Muscle layer of colon (tissue), 2 donors: Measurements from ENCODE around the gene SSR2.

Experiments used
- H3K27ac ChIP-seq: one replicate; pipeline ENCODE4 v1.7.0; 2013; ENCODE audit warnings: low read depth, mild to moderate bottlenecking, low read length, moderate library complexity
- H3K27me3 ChIP-seq, 2 donors: one replicate each; pipeline ENCODE4 v1.7.0; 2013; ENCODE audit warnings: low read length in 2 of 2, mild to moderate bottlenecking in 2 of 2; ENCODE audit not compliant: insufficient read depth in 2 of 2, control insufficient read depth in 1 of 2
- H3K36me3 ChIP-seq: one replicate; pipeline ENCODE4 v1.7.0; 2013; ENCODE audit warnings: mild to moderate bottlenecking, low read length; ENCODE audit not compliant: insufficient read depth
- H3K4me1 ChIP-seq: one replicate; pipeline ENCODE4 v1.7.0; 2013; ENCODE audit warnings: mild to moderate bottlenecking, low read length; ENCODE audit not compliant: insufficient read depth
- H3K4me3 ChIP-seq, 2 donors: one replicate each; pipeline ENCODE4 v1.7.0; 2013; ENCODE audit warnings: low read length in 2 of 2, low read depth in 1 of 2, mild to moderate bottlenecking in 1 of 2, moderate library complexity in 1 of 2
- H3K9ac ChIP-seq: one replicate; pipeline ENCODE4 v1.7.0; 2013; ENCODE audit warnings: low read length
- H3K9me3 ChIP-seq: one replicate; pipeline ENCODE4 v1.7.0; 2013; ENCODE audit warnings: mild to moderate bottlenecking, low read length
- donor health status: abdominal sarcoma.
- donor health status: Adenocarcinoma of cecum.

Gene SSR2

GRCh38 chr1:156004843-156005584 lies 15.7 kb downstream of the SSR2 start:
- Histone ChIP-seq H3K9ac (no peak overlapping the region), H3K9me3 (no peaks in the 10 kb centered on the region), H3K4me3 (no peak overlapping the region), H3K4me1 (no peaks in the 10 kb centered on the region), H3K27ac (no peak overlapping the region), H3K36me3 (peaks cover 17% of the 10 kb centered on the region), H3K27me3 (no peaks in the 10 kb centered on the region)

- Histone ChIP-seq H3K4me1 (no peaks in the 10 kb centered on the region), H3K9ac (no peak overlapping the region), H3K27me3 (no peaks in the 10 kb centered on the region), H3K4me3 (no peak overlapping the region), H3K36me3 (peaks cover 7% of the 10 kb centered on the region), H3K9me3 (no peaks in the 10 kb centered on the region), H3K27ac (no peak overlapping the region)
These were observed 16.9 kb downstream of the SSR2 start for GRCh38 chr1:156003923-156004188.

- Histone ChIP-seq H3K4me3 (no peak overlapping the region), H3K9ac (no peak overlapping the region), H3K36me3 (no peaks in the 10 kb centered on the region), H3K27ac (no peak overlapping the region), H3K4me1 (no peaks in the 10 kb centered on the region), H3K9me3 (no peaks in the 10 kb centered on the region), H3K27me3 (no peaks in the 10 kb centered on the region)
These were observed 18.4 kb downstream of the SSR2 start for GRCh38 chr1:156002188-156002911.

DNA sequence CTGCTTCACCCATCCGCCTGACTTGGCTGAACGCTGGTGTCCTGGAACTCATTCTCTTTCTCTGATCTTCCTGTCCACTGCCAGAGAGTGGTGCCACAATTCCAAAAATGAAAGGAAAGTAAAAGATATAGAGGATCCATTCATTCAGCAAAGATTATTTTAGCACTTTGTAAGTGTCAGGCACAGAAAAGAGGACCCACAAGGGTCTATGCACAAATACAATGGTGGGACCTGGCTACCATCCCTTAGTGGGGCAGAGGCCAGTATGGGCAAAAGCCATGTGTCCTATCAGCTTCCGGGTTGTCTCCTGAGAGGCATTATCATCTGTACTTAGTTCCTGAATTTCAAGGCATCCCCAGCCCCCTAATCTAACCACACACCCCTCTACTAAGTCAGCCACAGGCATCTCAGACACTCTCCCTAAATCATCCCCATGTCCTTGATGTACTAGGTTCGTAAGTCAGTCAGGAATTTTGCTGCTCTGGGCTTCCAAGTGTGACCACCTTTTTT lies 19.0 kb downstream of the SSR2 start:
- Histone ChIP-seq H3K4me1 (no peaks in the 10 kb centered on the region), H3K9ac (no peak overlapping the region), H3K36me3 (no peaks in the 10 kb centered on the region), H3K9me3 (no peaks in the 10 kb centered on the region), H3K4me3 (no peak overlapping the region), H3K27ac (no peak overlapping the region), H3K27me3 (no peaks in the 10 kb centered on the region)

GRCh38 chr1:156001021-156001661 lies 19.6 kb downstream of the SSR2 start:
- H3K27me3 ChIP-seq: no peaks in the 10 kb centered on the region
- no peak overlapping the region for H3K4me3 ChIP-seq
- H3K4me1 ChIP-seq: no peaks in the 10 kb centered on the region
- H3K9me3 ChIP-seq: no peaks in the 10 kb centered on the region
- no peaks in the 10 kb centered on the region for H3K36me3 ChIP-seq
- H3K27ac ChIP-seq: no peak overlapping the region
- H3K9ac ChIP-seq: no peak overlapping the region

DNA sequence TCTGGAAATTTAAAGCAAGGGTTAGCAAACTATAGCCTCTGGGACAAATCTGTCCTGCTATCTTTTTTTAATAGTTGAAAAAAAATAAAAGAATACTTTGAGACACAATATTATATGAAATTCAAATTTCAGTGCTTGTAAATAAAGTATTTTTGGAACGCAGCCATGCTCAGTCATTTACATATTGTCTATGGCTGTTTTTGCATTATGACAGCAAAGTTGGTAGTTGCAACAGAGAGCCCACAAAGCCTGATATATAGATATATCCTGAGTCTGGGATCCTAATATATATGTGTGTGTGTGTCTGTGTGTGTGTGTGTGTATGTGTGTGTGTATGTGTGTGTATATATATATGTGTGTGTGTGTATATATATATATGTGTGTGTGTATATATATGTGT lies 20.8 kb downstream of the SSR2 start:
- Histone ChIP-seq H3K4me3 (no peak overlapping the region), H3K36me3 (no peaks in the 10 kb centered on the region), H3K9me3 (no peaks in the 10 kb centered on the region), H3K9ac (no peak overlapping the region), H3K27me3 (no peaks in the 10 kb centered on the region), H3K4me1 (no peaks in the 10 kb centered on the region), H3K27ac (no peak overlapping the region)

DNA sequence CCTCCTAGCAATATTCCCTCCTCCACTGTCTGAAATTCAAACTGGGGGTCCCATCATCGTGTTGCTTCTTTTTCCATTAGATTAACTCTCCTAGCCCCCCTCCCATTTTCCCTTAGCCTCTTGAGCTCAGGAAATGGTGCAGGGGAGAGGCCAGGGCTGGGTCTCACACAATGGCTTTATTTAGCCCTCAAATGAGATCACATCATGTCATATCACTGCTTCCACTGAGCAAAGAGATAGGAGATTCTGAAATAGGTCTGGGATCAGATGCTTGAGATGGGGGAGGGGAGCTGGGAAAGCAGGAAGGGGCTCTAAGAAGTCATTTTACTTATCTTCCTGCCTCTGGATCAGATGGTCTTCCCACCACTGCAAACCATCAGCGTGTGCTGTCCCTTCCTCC lies 24.6 kb downstream of the SSR2 start:
- Histone ChIP-seq H3K36me3 (no peaks in the 10 kb centered on the region), H3K9me3 (no peaks in the 10 kb centered on the region), H3K4me1 (no peaks in the 10 kb centered on the region), H3K27ac (no peak overlapping the region), H3K27me3 (no peaks in the 10 kb centered on the region), H3K4me3 (no peak overlapping the region), H3K9ac (no peak overlapping the region)

DNA sequence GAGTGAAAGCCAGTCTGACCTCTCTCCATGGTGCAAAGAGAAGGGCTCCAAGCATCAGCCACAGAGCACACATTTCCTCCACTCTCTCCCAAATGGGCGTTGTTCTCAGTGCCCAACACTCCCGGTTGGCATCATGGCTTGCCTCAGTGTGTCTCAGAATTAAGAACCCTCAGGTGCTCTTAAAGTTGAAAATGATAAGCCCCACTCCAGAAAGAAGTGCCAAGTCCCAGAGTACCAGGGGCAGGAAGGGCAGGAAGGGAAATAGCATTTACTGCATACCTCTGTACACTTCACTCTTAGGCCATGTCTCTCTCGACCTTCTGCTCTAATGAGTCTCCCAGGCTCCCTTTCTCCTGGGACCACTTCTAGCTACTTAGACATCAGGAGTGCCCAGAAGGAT lies 27.2 kb downstream of the SSR2 start:
- no peak overlapping the region for H3K27ac ChIP-seq

DNA sequence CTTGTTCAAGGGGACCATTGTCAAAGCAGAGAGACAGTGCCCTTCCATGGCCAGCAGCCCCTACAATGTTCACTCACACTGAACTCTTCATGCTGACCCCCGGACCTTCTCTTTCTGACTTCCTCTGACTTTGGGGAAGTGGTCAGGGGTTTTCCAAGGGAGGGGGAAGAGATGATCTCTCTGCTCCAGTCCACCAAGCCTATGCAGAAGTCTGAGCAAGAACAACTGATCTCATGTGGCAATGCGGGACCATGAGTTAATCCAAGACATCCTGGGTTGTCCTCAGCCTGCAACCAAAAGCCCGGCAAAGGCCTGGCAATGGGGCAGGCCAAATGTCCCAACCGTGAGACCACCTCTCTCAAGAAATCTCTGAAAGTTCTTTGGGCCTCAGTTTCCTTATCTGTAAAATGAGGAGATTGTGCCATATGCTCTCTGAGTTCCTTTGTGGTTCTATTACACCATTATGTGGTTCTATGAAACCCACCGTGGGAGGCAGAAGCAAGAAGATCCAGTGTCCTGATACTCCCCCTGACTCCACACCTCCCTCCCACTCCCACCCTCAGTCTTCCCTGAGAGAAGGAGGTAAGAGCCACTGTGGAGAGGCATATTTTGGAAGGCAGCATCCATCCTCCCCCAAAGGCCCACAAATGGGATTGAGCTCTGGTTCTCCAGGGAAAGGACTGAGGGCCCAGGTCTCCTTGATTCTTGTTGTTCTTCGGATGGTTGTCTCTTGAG lies 30.6 kb downstream of the SSR2 start:
- Histone ChIP-seq H3K27me3 (no peaks in the 10 kb centered on the region), H3K27ac (no peak overlapping the region), H3K9ac (no peak overlapping the region), H3K4me1 (peaks cover 10% of the 10 kb centered on the region), H3K36me3 (no peaks in the 10 kb centered on the region), H3K9me3 (no peaks in the 10 kb centered on the region), H3K4me3 (no peak overlapping the region)

More for the DNA sequence above, 27.2 kb downstream of the SSR2 start:
- Histone ChIP-seq H3K9me3 (no peaks in the 10 kb centered on the region), H3K27me3 (no peaks in the 10 kb centered on the region), H3K36me3 (no peaks in the 10 kb centered on the region), H3K4me1 (peaks cover 10% of the 10 kb centered on the region), H3K4me3 (no peak overlapping the region), H3K9ac (no peak overlapping the region)

DNA sequence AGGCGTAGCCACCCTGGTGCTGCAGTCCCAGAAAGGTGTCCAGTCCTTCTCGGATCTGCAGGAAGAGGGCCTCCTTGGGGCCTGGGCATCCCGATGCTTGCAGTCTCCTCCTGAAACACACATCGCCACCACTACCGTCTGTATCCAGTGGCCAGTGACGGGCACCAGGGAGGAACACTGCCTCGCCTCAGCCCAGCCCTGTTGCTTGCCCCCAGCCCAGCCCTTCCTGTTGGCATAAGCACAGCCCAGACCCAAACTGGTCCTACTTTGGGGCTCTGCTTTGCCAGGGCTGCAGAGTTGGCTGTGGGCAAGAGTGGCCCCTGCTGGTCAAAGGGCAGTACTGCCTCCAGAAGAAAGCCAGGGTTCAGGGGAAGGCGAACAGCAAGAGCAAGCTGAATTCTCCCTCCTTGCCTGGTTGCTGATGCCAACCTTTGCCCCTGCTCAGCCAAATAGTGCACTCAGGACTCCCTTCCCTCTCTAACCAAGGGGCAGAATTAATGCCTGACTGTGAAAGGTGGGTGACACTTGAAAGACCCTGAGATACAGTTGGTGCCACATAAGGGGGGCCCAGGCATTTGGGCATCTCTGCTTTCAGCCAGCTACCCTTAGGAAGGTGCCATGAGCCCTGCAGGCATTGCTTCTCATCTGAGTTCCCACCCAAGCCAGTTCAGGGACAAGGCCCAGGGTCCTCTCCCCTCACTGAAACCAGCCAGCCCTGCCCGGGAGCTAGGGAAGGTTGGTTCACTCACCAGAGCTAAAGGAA lies 31.3 kb downstream of the SSR2 start:
- H3K9ac ChIP-seq: peak overlapping the region; percentile 18
- H3K36me3 ChIP-seq: no peaks in the 10 kb centered on the region
- H3K9me3 ChIP-seq: no peaks in the 10 kb centered on the region
- no peaks in the 10 kb centered on the region for H3K27me3 ChIP-seq
- H3K4me3 ChIP-seq: peak overlapping the region; percentile 41 to 59
- peak overlapping the region; percentile 48 for H3K27ac ChIP-seq
- peaks cover 10% of the 10 kb centered on the region for H3K4me1 ChIP-seq
